ENCODE measurements around the gene LURAP1L. TPM values are rescaled to one million over a fixed set of nuclear protein-coding genes. Genes with fewer than 3 reads are reported as not detected.

Gene LURAP1L
- polyA plus RNA-seq, 4 donors, result 3.5 to 17.5 (median 6.5) TPM

GRCh38 chr9:12819436-12820185, 44.8 kb downstream of the LURAP1L start:
- H3K27ac ChIP-seq (ENCODE audit: low read depth in 1 of 3, low read length in 2 of 3), result peak overlapping the region in 1 of 3 donors; percentile 92
- FAIRE-seq (no peak), DNase-seq (peak in 1 of 2 donors; percentile 7)
- no peaks in the 10 kb centered on the region for H3K27me3 ChIP-seq (ENCODE audit: control insufficient read depth in 3 of 3, insufficient read depth in 3 of 3, low read length in 3 of 3)
- peaks cover 0 to 4% (median 0%) of the 10 kb centered on the region in 3 donors for H3K36me3 ChIP-seq (ENCODE audit: control insufficient read depth in 3 of 3, insufficient read depth in 2 of 3, low read depth in 1 of 3, low read length in 3 of 3)
- 84 to 92% (median 85%) methylated on average over 9 of the region's 9 CpGs for WGBS, 3 donors
- H3K9me3 ChIP-seq (ENCODE audit: control insufficient read depth in 2 of 2, insufficient read depth in 1 of 2, low read depth in 1 of 2, low read length in 1 of 2), result no peaks in the 10 kb centered on the region
- peaks cover 0 to 37% (median 6%) of the 10 kb centered on the region in 3 donors for H3K4me1 ChIP-seq (ENCODE audit: control insufficient read depth in 3 of 3, insufficient read depth in 2 of 3, low read depth in 1 of 3, low read length in 2 of 3)
- H3K4me3 ChIP-seq (ENCODE audit: low read depth in 1 of 3, low read length in 3 of 3), result no peak overlapping the region

GRCh38 chr9:12822111-12822510, 47.3 kb downstream of the LURAP1L start:
- FAIRE-seq (no peak), DNase-seq (no peak)
- WGBS, 3 donors, result 90 to 96% (median 90%) methylated on average over 2 of the region's 2 CpGs
- H3K36me3 ChIP-seq (ENCODE audit: control insufficient read depth in 3 of 3, insufficient read depth in 2 of 3, low read depth in 1 of 3, low read length in 3 of 3), result peaks cover 0 to 8% (median 0%) of the 10 kb centered on the region in 3 donors
- no peaks in the 10 kb centered on the region for H3K27me3 ChIP-seq (ENCODE audit: control insufficient read depth in 3 of 3, insufficient read depth in 3 of 3, low read length in 3 of 3)
- no peak overlapping the region for H3K4me3 ChIP-seq (ENCODE audit: low read depth in 1 of 3, low read length in 3 of 3)
- H3K9me3 ChIP-seq (ENCODE audit: control insufficient read depth in 2 of 2, insufficient read depth in 1 of 2, low read depth in 1 of 2, low read length in 1 of 2), result no peaks in the 10 kb centered on the region
- H3K27ac ChIP-seq (ENCODE audit: low read depth in 1 of 3, low read length in 2 of 3), result no peak overlapping the region
- peaks cover 0 to 17% (median 6%) of the 10 kb centered on the region in 3 donors for H3K4me1 ChIP-seq (ENCODE audit: control insufficient read depth in 3 of 3, insufficient read depth in 2 of 3, low read depth in 1 of 3, low read length in 2 of 3)

GRCh38 chr9:12826924-12827565, 52.2 kb downstream of the LURAP1L start:
- Histone ChIP-seq H3K27me3 (ENCODE audit: control insufficient read depth in 3 of 3, insufficient read depth in 3 of 3, low read length in 3 of 3) (no peaks in the 10 kb centered on the region), H3K4me1 (ENCODE audit: control insufficient read depth in 3 of 3, insufficient read depth in 2 of 3, low read depth in 1 of 3, low read length in 2 of 3) (no peaks in the 10 kb centered on the region), H3K27ac (ENCODE audit: low read depth in 1 of 3, low read length in 2 of 3) (no peak overlapping the region), H3K36me3 (ENCODE audit: control insufficient read depth in 3 of 3, insufficient read depth in 2 of 3, low read depth in 1 of 3, low read length in 3 of 3) (peaks cover 0 to 4% (median 0%) of the 10 kb centered on the region in 3 donors), H3K4me3 (ENCODE audit: low read depth in 1 of 3, low read length in 3 of 3) (no peak overlapping the region), H3K9me3 (ENCODE audit: control insufficient read depth in 2 of 2, insufficient read depth in 1 of 2, low read depth in 1 of 2, low read length in 1 of 2) (no peaks in the 10 kb centered on the region)
- WGBS, 3 donors, result 60 to 71% (median 61%) methylated on average over 3 of the region's 3 CpGs
- DNase-seq (no peak), FAIRE-seq (no peak)

- peak; percentile 75 for FAIRE-seq
Measured at GRCh38 chr9:12833701-12834100, 58.9 kb downstream of the LURAP1L start.

GRCh38 chr9:12838546-12838945, 63.7 kb downstream of the LURAP1L start:
- DNase-seq (no peak), FAIRE-seq (no peak)
- no peak overlapping the region for H3K4me3 ChIP-seq (ENCODE audit: low read depth in 1 of 3, low read length in 3 of 3)
- no peaks in the 10 kb centered on the region for H3K36me3 ChIP-seq (ENCODE audit: control insufficient read depth in 3 of 3, insufficient read depth in 2 of 3, low read depth in 1 of 3, low read length in 3 of 3)
- H3K9me3 ChIP-seq (ENCODE audit: control insufficient read depth in 2 of 2, insufficient read depth in 1 of 2, low read depth in 1 of 2, low read length in 1 of 2), result peaks cover 0 to 6% of the 10 kb centered on the region in 2 donors
- H3K27ac ChIP-seq (ENCODE audit: low read depth in 1 of 3, low read length in 2 of 3), result no peak overlapping the region
- no peaks in the 10 kb centered on the region for H3K27me3 ChIP-seq (ENCODE audit: control insufficient read depth in 3 of 3, insufficient read depth in 3 of 3, low read length in 3 of 3)
- no peaks in the 10 kb centered on the region for H3K4me1 ChIP-seq (ENCODE audit: control insufficient read depth in 3 of 3, insufficient read depth in 2 of 3, low read depth in 1 of 3, low read length in 2 of 3)

More at GRCh38 chr9:12833701-12834100, 58.9 kb downstream of the LURAP1L start:
- Histone ChIP-seq H3K27me3 (ENCODE audit: control insufficient read depth in 3 of 3, insufficient read depth in 3 of 3, low read length in 3 of 3) (no peaks in the 10 kb centered on the region), H3K9me3 (ENCODE audit: control insufficient read depth in 2 of 2, insufficient read depth in 1 of 2, low read depth in 1 of 2, low read length in 1 of 2) (peaks cover 0 to 6% of the 10 kb centered on the region in 2 donors), H3K27ac (ENCODE audit: low read depth in 1 of 3, low read length in 2 of 3) (no peak overlapping the region), H3K4me1 (ENCODE audit: control insufficient read depth in 3 of 3, insufficient read depth in 2 of 3, low read depth in 1 of 3, low read length in 2 of 3) (no peaks in the 10 kb centered on the region), H3K36me3 (ENCODE audit: control insufficient read depth in 3 of 3, insufficient read depth in 2 of 3, low read depth in 1 of 3, low read length in 3 of 3) (no peaks in the 10 kb centered on the region), H3K4me3 (ENCODE audit: low read depth in 1 of 3, low read length in 3 of 3) (no peak overlapping the region)
- 71 to 92% (median 82%) methylated on average over 1 of the region's 1 CpG for WGBS, 3 donors
- no peak for DNase-seq

- no peaks in the 10 kb centered on the region for H3K36me3 ChIP-seq (ENCODE audit: control insufficient read depth in 3 of 3, insufficient read depth in 2 of 3, low read depth in 1 of 3, low read length in 3 of 3)
- FAIRE-seq (no peak), DNase-seq (no peak)
- H3K4me1 ChIP-seq (ENCODE audit: control insufficient read depth in 3 of 3, insufficient read depth in 2 of 3, low read depth in 1 of 3, low read length in 2 of 3), result no peaks in the 10 kb centered on the region
- 79 to 90% (median 89%) methylated on average over 4 of the region's 4 CpGs for WGBS, 3 donors
- no peak overlapping the region for H3K27ac ChIP-seq (ENCODE audit: low read depth in 1 of 3, low read length in 2 of 3)
- H3K9me3 ChIP-seq (ENCODE audit: control insufficient read depth in 2 of 2, insufficient read depth in 1 of 2, low read depth in 1 of 2, low read length in 1 of 2), result no peaks in the 10 kb centered on the region
- no peak overlapping the region for H3K4me3 ChIP-seq (ENCODE audit: low read depth in 1 of 3, low read length in 3 of 3)
- H3K27me3 ChIP-seq (ENCODE audit: control insufficient read depth in 3 of 3, insufficient read depth in 3 of 3, low read length in 3 of 3), result no peaks in the 10 kb centered on the region
Measured at GRCh38 chr9:12843735-12844134, 68.9 kb downstream of the LURAP1L start.

- Histone ChIP-seq H3K4me3 (ENCODE audit: low read depth in 1 of 3, low read length in 3 of 3) (no peak overlapping the region), H3K27me3 (ENCODE audit: control insufficient read depth in 3 of 3, insufficient read depth in 3 of 3, low read length in 3 of 3) (no peaks in the 10 kb centered on the region), H3K36me3 (ENCODE audit: control insufficient read depth in 3 of 3, insufficient read depth in 2 of 3, low read depth in 1 of 3, low read length in 3 of 3) (no peaks in the 10 kb centered on the region), H3K9me3 (ENCODE audit: control insufficient read depth in 2 of 2, insufficient read depth in 1 of 2, low read depth in 1 of 2, low read length in 1 of 2) (no peaks in the 10 kb centered on the region), H3K27ac (ENCODE audit: low read depth in 1 of 3, low read length in 2 of 3) (no peak overlapping the region), H3K4me1 (ENCODE audit: control insufficient read depth in 3 of 3, insufficient read depth in 2 of 3, low read depth in 1 of 3, low read length in 2 of 3) (no peaks in the 10 kb centered on the region)
- DNase-seq (no peak), FAIRE-seq (no peak)
- 80 to 94% (median 84%) methylated on average over 5 of the region's 5 CpGs for WGBS, 3 donors
Measured at GRCh38 chr9:12846035-12846434, 71.2 kb downstream of the LURAP1L start.

GRCh38 chr9:12847561-12847960, 72.7 kb downstream of the LURAP1L start:
- Histone ChIP-seq H3K9me3 (ENCODE audit: control insufficient read depth in 2 of 2, insufficient read depth in 1 of 2, low read depth in 1 of 2, low read length in 1 of 2) (no peaks in the 10 kb centered on the region), H3K27ac (ENCODE audit: low read depth in 1 of 3, low read length in 2 of 3) (peak overlapping the region in 1 of 3 donors; percentile 37), H3K36me3 (ENCODE audit: control insufficient read depth in 3 of 3, insufficient read depth in 2 of 3, low read depth in 1 of 3, low read length in 3 of 3) (no peaks in the 10 kb centered on the region), H3K27me3 (ENCODE audit: control insufficient read depth in 3 of 3, insufficient read depth in 3 of 3, low read length in 3 of 3) (no peaks in the 10 kb centered on the region), H3K4me3 (ENCODE audit: low read depth in 1 of 3, low read length in 3 of 3) (no peak overlapping the region), H3K4me1 (ENCODE audit: control insufficient read depth in 3 of 3, insufficient read depth in 2 of 3, low read depth in 1 of 3, low read length in 2 of 3) (no peaks in the 10 kb centered on the region)
- FAIRE-seq (no peak), DNase-seq (peak; percentile 27 to 51)

Measured in small intestine (tissue), 7 donors.